ENCODE data around the gene STX8.
"Not testable (repeated sequence)": the region's sequence is repeated elsewhere in the genome, so short reads cannot be mapped to it uniquely, and the experiment has no call there.

STX8 gene

GRCh38 chr17:9598661-9599060 is 23.0 kb upstream of the STX8 start:
- Histone ChIP-seq H4K8ac (ENCODE audit: low read depth, low read length) (no peak overlapping the region), H3K4me2 (ENCODE audit: insufficient read depth, low read length, poor library complexity, severe bottlenecking) (no peak overlapping the region), H3K4ac (ENCODE audit: low read length) (no peak overlapping the region), H3K79me1 (ENCODE audit: low read depth, low read length) (no peaks in the 10 kb centered on the region), H3K36me3 (replicated peaks in 1 of 2; ENCODE audit: control insufficient read depth in 2 of 2, insufficient read depth in 2 of 2, low read length in 2 of 2) (no peaks in the 10 kb centered on the region), H4K91ac (ENCODE audit: low read depth, low read length, poor library complexity) (no peak overlapping the region), H2AK5ac (ENCODE audit: low read depth, low read length) (no peak overlapping the region), H3K4me1 (ENCODE audit: control insufficient read depth in 2 of 2, insufficient read depth in 1 of 2, low read depth in 1 of 2, low read length in 2 of 2) (no peaks in the 10 kb centered on the region), H3K14ac (ENCODE audit: low read length) (no peak overlapping the region), H3K9ac (ENCODE audit: low read depth, low read length, poor library complexity) (no peak overlapping the region), H2BK15ac (ENCODE audit: low read length) (no peak overlapping the region), H2BK12ac (ENCODE audit: low read length) (no peak overlapping the region), H3K4me3 (ENCODE audit: low read length in 2 of 2) (no peak overlapping the region), H3K27me3 (ENCODE audit: control insufficient read depth in 3 of 3, insufficient read depth in 3 of 3, low read depth in 1 of 3, low read length in 3 of 3) (no peaks in the 10 kb centered on the region), H3K18ac (ENCODE audit: low read length) (no peak overlapping the region), H3K27ac (replicated peaks; ENCODE audit: low read length) (no peak overlapping the region), H3K23ac (ENCODE audit: low read depth, low read length, poor library complexity) (no peak overlapping the region), H3K9me3 (replicated peaks in 1 of 2; ENCODE audit: control insufficient read depth in 2 of 2, insufficient read depth in 1 of 2, low read depth in 1 of 2, low read length in 2 of 2) (no peaks in the 10 kb centered on the region), H2BK5ac (ENCODE audit: low read length) (no peak overlapping the region), H2AFZ (ENCODE audit: low read length) (no peak overlapping the region), H2BK120ac (ENCODE audit: low read depth, low read length) (no peak overlapping the region)
- WGBS, 2 donors (ENCODE audit: extremely low coverage in 2 of 2, insufficient read length in 2 of 2, insufficient replicate concordance in 1 of 2), result no CpG with 5 or more reads among the region's 4 CpGs
- DNase-seq (ENCODE audit: low spot score), result no peak

GRCh38 chr17:9597638-9598037 is 22.0 kb upstream of the STX8 start:
- not testable (repeated sequence) for H3K27me3 ChIP-seq (ENCODE audit: control insufficient read depth in 3 of 3, insufficient read depth in 3 of 3, low read depth in 1 of 3, low read length in 3 of 3); H3K18ac ChIP-seq (ENCODE audit: low read length); H3K23ac ChIP-seq (ENCODE audit: low read depth, low read length, poor library complexity); H3K9ac ChIP-seq (ENCODE audit: low read depth, low read length, poor library complexity); H2BK12ac ChIP-seq (ENCODE audit: low read length); H2BK5ac ChIP-seq (ENCODE audit: low read length); H3K9me3 ChIP-seq (replicated peaks in 1 of 2; ENCODE audit: control insufficient read depth in 2 of 2, insufficient read depth in 1 of 2, low read depth in 1 of 2, low read length in 2 of 2); H4K91ac ChIP-seq (ENCODE audit: low read depth, low read length, poor library complexity); H3K27ac ChIP-seq (replicated peaks; ENCODE audit: low read length); H3K79me1 ChIP-seq (ENCODE audit: low read depth, low read length); H3K36me3 ChIP-seq (replicated peaks in 1 of 2; ENCODE audit: control insufficient read depth in 2 of 2, insufficient read depth in 2 of 2, low read length in 2 of 2); H2BK120ac ChIP-seq (ENCODE audit: low read depth, low read length); H3K4me1 ChIP-seq (ENCODE audit: control insufficient read depth in 2 of 2, insufficient read depth in 1 of 2, low read depth in 1 of 2, low read length in 2 of 2); DNase-seq (ENCODE audit: low spot score); H3K4me3 ChIP-seq (ENCODE audit: low read length in 2 of 2); H3K4me2 ChIP-seq (ENCODE audit: insufficient read depth, low read length, poor library complexity, severe bottlenecking); H2BK15ac ChIP-seq (ENCODE audit: low read length); H2AK5ac ChIP-seq (ENCODE audit: low read depth, low read length); H3K4ac ChIP-seq (ENCODE audit: low read length); H3K14ac ChIP-seq (ENCODE audit: low read length); H2AFZ ChIP-seq (ENCODE audit: low read length); H4K8ac ChIP-seq (ENCODE audit: low read depth, low read length)
- no CpG with 5 or more reads among the region's 5 CpGs for WGBS, 2 donors (ENCODE audit: extremely low coverage in 2 of 2, insufficient read length in 2 of 2, insufficient replicate concordance in 1 of 2)

GRCh38 chr17:9594065-9594464 is 18.4 kb upstream of the STX8 start:
- Histone ChIP-seq H3K18ac (ENCODE audit: low read length) (no peak overlapping the region), H3K23ac (ENCODE audit: low read depth, low read length, poor library complexity) (no peak overlapping the region), H3K36me3 (replicated peaks in 1 of 2; ENCODE audit: control insufficient read depth in 2 of 2, insufficient read depth in 2 of 2, low read length in 2 of 2) (no peaks in the 10 kb centered on the region), H2BK15ac (ENCODE audit: low read length) (no peak overlapping the region), H3K9ac (ENCODE audit: low read depth, low read length, poor library complexity) (no peak overlapping the region), H3K27ac (replicated peaks; ENCODE audit: low read length) (no peak overlapping the region), H3K4me1 (ENCODE audit: control insufficient read depth in 2 of 2, insufficient read depth in 1 of 2, low read depth in 1 of 2, low read length in 2 of 2) (no peaks in the 10 kb centered on the region), H2BK120ac (ENCODE audit: low read depth, low read length) (no peak overlapping the region), H3K4me3 (ENCODE audit: low read length in 2 of 2) (no peak overlapping the region), H3K9me3 (replicated peaks in 1 of 2; ENCODE audit: control insufficient read depth in 2 of 2, insufficient read depth in 1 of 2, low read depth in 1 of 2, low read length in 2 of 2) (no peaks in the 10 kb centered on the region), H3K27me3 (ENCODE audit: control insufficient read depth in 3 of 3, insufficient read depth in 3 of 3, low read depth in 1 of 3, low read length in 3 of 3) (no peaks in the 10 kb centered on the region), H3K14ac (ENCODE audit: low read length) (no peak overlapping the region), H3K4me2 (ENCODE audit: insufficient read depth, low read length, poor library complexity, severe bottlenecking) (no peak overlapping the region), H3K4ac (ENCODE audit: low read length) (no peak overlapping the region), H2AK5ac (ENCODE audit: low read depth, low read length) (no peak overlapping the region), H2BK12ac (ENCODE audit: low read length) (no peak overlapping the region), H4K91ac (ENCODE audit: low read depth, low read length, poor library complexity) (no peak overlapping the region), H2BK5ac (ENCODE audit: low read length) (no peak overlapping the region), H4K8ac (ENCODE audit: low read depth, low read length) (no peak overlapping the region), H2AFZ (ENCODE audit: low read length) (no peak overlapping the region), H3K79me1 (ENCODE audit: low read depth, low read length) (no peaks in the 10 kb centered on the region)
- no CpG with 5 or more reads among the region's 6 CpGs for WGBS, 2 donors (ENCODE audit: extremely low coverage in 2 of 2, insufficient read length in 2 of 2, insufficient replicate concordance in 1 of 2)
- DNase-seq (ENCODE audit: low spot score), result no peak

- Histone ChIP-seq H3K79me1 (ENCODE audit: low read depth, low read length) (no peaks in the 10 kb centered on the region), H3K27ac (replicated peaks; ENCODE audit: low read length) (no peak overlapping the region), H2BK15ac (ENCODE audit: low read length) (no peak overlapping the region), H3K36me3 (replicated peaks in 1 of 2; ENCODE audit: control insufficient read depth in 2 of 2, insufficient read depth in 2 of 2, low read length in 2 of 2) (no peaks in the 10 kb centered on the region), H2BK12ac (ENCODE audit: low read length) (no peak overlapping the region), H4K91ac (ENCODE audit: low read depth, low read length, poor library complexity) (no peak overlapping the region), H3K27me3 (ENCODE audit: control insufficient read depth in 3 of 3, insufficient read depth in 3 of 3, low read depth in 1 of 3, low read length in 3 of 3) (no peaks in the 10 kb centered on the region), H3K14ac (ENCODE audit: low read length) (no peak overlapping the region), H3K23ac (ENCODE audit: low read depth, low read length, poor library complexity) (no peak overlapping the region), H3K4ac (ENCODE audit: low read length) (no peak overlapping the region), H3K4me1 (ENCODE audit: control insufficient read depth in 2 of 2, insufficient read depth in 1 of 2, low read depth in 1 of 2, low read length in 2 of 2) (no peaks in the 10 kb centered on the region), H3K4me2 (ENCODE audit: insufficient read depth, low read length, poor library complexity, severe bottlenecking) (no peak overlapping the region), H2AK5ac (ENCODE audit: low read depth, low read length) (no peak overlapping the region), H4K8ac (ENCODE audit: low read depth, low read length) (no peak overlapping the region), H3K9me3 (replicated peaks in 1 of 2; ENCODE audit: control insufficient read depth in 2 of 2, insufficient read depth in 1 of 2, low read depth in 1 of 2, low read length in 2 of 2) (peaks cover 4 to 7% of the 10 kb centered on the region in 2 donors), H3K4me3 (ENCODE audit: low read length in 2 of 2) (no peak overlapping the region), H3K18ac (ENCODE audit: low read length) (no peak overlapping the region), H2BK5ac (ENCODE audit: low read length) (no peak overlapping the region), H2AFZ (ENCODE audit: low read length) (no peak overlapping the region), H3K9ac (ENCODE audit: low read depth, low read length, poor library complexity) (no peak overlapping the region), H2BK120ac (ENCODE audit: low read depth, low read length) (no peak overlapping the region)
- no peak for DNase-seq (ENCODE audit: low spot score)
- WGBS, 2 donors (ENCODE audit: extremely low coverage in 2 of 2, insufficient read length in 2 of 2, insufficient replicate concordance in 1 of 2), result no CpG with 5 or more reads among the region's 10 CpGs
These were observed 12.5 kb upstream of the STX8 start for GRCh38 chr17:9587969-9588656.
